Daoy (cell line): ENCODE results near the gene DMWD. TPM values are rescaled to one million over a fixed set of nuclear protein-coding genes. Genes with fewer than 3 reads are reported as not detected.

Experiments used
- DNase-seq: peaks from one replicate; pipeline ENCODE4 v3.0.0-alpha.2; 2015; ENCODE audit warnings: low read depth
- total RNA-seq: library from RNA; depleted of rRNA; stranded (reverse); fragments of >200 nt; shearing (Covaris generic); gene quantifications from 2 replicates; pipeline ENCODE4 v1.2.3, GENCODE V29; 2014

The DMWD gene
- total RNA-seq, 1 experiment from 2014 or later: 22.1 TPM

DNA sequence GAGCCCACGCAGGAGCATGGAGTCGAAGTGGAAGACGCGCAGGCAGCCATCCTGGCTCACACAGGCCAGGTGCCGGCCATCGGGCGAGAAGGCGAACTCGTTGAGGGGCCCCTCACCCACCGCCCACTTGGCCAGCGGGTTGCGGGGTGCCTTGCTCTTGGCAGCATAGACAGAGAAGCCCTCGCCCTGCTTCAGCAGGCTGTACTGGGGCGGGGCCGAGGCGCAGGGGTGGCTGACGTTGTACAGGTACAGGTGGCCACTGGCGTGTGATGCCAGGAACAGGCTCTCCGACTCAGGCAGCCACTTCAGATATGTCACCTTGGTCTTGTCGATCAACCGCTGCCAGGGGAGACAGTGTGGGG is 6.1 kb downstream of the DMWD start:
- peak; percentile 2 for DNase-seq

GRCh38 chr19:45785781-45786532 is 6.7 kb downstream of the DMWD start:
- DNase-seq: no peak

- no peak for DNase-seq
These were observed 7.5 kb downstream of the DMWD start for GRCh38 chr19:45785097-45785496.

GRCh38 chr19:45784096-45784495 is 8.5 kb downstream of the DMWD start:
- DNase-seq: no peak

DNA sequence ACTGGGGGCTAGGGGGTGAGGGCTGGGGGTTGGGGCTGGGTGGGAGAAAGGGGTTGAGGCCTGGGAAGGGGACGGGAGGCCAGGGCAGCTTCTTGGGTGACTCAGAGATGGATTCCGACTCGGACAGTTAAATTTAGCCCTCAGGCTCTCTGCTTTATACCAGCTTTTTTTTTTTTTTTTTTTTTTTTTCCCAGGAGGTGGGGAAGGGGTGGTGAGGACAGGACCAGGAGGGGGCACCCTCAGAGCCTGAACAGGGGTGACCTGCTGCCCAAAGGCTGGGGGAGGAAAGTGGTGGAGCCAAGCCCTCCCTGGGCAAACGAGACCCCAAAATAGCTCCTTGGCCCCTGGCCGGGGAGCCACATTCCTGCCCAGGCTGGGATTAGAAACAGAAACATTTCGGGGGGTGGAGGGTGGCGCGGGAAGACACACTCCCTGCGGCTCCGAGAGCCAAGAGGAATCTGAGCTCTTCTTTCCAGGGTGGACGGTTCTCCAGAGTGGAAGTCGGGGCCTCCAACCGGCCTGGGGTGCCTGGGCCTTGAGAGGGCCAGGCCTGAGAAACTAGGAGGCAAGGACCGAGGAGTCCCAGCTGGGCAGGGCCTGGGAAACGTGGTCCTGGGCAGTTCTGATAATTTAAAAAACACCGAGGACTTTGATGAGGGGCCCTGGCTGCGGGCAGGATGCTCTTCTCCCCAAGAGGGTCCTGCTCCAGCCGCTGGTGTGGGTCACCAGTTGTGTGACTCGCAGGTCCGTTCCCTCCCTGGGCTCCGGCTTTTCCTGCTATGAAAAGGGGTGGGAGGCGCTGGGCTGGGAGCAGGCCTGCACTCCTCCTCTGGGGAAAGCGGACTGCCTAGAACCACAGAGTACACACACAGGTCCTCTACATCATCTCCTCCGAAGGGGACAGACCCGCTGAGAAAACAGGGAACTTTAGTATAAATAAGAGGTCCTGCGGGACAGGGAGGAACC is 9.5 kb downstream of the DMWD start:
- peak; percentile 49 for DNase-seq

GRCh38 chr19:45782162-45782691 is 10.4 kb downstream of the DMWD start, which contains the start of gene DMPK:
Gene DMPK, minus strand, starts transcription at chr19:45782490. Its CDS starts 138 bp downstream, at chr19:45782352.
- no peak for DNase-seq

DNA sequence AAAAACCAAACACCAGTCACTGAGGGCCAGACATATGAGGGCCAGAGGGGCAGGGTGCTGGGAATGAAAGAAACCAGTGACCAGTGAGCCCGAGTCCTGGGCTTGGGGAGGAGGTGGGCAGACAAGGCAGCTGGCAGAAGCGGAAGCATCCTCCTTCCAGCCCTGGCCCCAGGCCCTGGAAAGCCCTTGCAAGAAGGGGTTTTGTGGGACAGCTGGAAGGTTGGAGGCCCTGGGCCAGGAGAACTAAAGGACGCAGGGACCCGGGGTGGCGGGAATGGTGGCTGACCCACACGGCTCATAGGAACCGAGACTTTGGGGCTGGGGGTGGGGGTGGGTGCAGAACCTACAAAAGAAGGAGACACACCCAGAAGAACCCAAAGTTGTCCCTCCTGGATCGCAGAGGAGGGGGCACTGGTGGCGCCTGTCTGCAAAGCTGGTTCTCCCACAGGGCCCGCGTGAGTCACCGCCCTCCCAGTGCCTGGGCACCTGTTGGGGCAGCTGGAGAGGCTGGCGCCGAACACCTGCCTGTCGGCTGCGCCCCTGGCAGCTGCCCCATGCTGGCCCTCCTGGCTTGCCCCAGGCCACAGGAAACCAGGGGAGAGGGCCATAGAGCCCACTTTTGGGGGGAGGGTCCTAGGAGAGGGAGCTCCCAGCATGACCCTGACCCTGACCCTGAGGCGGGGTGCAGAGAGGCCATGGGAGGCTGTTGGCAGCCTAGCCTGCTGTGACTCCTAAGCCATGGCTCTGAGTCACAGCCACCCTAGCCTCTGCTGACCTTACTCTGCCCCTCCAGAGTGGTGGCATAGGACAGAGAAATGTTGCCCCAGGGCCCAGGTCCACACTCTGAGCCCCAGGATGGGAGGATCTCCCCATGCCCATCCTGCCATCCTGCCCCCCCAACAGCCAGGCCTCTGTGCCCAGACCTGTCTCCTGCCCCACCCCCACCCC is 11.2 kb downstream of the DMWD start:
- no peak for DNase-seq

DNA sequence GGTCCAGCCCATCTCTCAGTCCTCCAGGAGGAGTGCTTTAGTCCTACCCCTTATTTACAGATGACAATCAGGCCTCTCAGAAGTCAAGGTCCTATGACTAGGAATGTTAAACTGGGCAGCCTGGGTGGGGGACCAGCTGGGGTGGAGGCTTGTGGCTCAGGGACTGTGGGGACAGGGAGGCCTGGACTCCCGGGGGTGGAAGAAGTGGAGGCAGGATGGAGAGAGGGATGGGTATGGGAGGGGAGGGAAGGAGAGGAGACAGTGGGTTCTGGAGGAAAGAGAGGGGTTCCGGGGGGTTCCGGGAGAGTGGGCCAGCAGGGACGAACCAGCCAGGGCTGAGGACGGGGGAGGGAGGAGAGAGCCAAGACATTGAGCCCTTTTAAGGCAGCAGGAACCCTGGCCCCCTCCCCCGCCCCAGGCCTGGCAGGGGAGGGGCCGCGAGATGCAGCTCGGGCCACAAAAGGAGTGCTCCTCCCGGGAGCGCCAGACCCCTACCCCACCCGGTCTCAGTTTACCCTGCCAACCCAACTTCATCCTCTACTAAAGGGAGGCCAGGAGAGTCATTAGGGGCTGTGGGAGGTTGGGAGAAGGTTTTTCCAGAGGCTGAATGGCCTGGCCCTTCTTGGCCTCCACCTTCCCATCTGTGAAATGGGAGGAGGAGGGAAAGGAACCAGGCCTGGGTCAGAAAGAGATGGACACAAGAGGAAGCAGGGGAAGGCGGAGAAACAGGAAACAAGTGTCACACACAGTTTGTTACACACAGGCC is 12.0 kb downstream of the DMWD start:
- DNase-seq: no peak

DNA sequence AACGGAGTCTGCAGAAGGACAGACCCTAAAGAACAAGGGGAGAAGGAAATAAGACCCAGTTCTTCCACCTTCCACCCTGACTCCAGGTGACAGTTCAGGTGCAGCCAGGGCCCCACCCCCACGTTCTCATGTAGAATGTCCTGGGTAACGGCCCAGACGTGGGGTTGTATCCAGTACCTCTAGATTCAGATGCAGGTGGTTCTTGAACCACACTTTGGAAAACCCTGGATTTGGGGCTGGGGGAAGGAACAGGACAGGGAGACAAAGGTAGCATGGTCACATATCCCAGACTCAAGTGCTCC is 12.5 kb downstream of the DMWD start:
- DNase-seq: no peak

DNA sequence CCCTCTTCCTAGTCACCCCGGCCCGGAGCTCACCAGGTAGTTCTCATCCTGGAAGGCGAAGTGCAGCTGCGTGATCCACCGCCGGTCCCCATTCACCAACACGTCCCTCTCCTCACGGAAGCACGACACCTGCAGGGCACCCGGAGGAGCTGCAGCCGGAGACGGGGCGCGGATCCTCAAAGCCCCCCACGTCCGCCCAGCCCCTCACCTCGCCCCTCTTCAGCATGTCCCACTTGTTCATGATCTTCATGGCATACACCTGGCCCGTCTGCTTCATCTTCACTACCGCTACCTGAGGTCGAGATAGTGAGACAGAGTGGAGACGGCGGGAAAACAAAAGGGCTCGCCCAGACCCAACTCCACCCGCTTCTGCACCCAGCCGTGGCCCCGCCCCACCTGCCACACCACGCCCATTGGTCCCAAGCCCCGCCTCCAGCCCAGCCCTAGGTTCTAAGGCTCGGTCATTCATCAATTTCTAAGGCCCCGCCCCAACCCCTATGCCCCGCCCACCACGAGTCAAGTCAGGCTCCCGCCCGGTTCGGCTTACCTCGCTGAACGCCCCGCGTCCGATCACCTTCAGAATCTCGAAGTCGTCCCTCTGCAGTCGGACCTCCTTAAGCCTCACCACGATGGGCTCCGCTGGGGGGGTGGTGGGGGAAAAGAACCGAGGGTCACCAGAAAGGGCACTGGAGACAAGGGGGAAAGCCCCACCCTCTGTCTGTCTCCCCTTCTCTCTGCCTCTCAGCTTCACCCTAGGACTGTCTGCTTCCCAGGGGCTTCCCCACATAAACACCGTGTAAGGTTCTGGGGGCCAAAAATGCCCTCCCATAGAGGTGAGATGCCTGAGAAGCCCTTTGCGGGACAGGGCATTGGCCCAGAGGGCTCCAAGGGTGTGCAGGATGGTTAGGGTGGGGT is 13.2 kb downstream of the DMWD start:
- peak; percentile 70 for DNase-seq

DNA sequence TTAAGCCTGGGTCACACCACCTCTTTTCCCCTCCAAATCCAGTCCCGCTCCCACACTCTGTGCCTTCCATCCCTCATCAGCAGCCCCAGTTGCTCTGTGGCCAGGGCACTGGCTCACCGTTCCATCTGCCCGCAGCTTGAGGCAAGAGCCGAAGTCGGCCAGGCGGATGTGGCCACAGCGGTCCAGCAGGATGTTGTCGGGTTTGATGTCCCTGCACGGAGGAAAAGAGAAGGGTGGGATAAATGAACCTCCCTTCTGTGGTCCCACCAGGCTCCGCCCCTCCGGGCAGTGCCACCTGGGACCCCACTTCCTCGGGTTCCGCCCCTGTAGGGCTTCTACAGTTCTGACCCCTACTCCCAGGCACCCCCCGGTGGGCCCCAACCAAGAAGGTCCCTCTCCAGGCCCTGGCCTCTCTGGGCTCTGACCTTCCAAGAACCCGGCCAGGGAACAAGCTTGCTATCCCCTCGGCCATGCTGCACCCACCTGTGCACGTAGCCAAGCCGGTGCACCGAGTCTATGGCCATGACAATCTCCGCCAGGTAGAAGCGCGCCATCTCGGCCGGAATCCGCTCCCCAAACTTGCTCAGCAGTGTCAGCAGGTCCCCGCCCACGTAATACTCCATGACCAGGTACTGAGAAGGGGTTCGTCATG is 14.5 kb downstream of the DMWD start:
- DNase-seq: no peak

GRCh38 chr19:45777395-45777961 is 15.2 kb downstream of the DMWD start:
- no peak for DNase-seq

DNA sequence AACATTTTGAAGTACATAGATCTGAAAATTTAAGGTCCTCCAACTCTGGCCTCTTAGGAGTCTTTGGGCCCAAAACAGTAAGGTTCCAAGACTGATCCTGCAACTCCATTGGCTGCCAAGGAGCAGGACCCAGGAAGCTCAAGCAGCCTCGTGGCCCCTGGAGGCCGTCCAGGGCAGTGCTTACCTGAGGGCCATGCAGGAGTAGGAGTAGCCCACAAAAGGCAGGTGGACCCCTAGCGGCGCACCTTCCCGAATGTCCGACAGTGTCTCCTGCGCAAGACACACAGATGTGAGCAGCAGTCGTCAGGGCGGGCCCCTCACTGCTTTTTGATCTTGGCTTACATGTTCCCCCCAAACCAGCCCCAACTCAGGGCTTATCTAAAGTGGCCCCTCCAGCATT is 17.9 kb downstream of the DMWD start:
- DNase-seq: no peak

DNA sequence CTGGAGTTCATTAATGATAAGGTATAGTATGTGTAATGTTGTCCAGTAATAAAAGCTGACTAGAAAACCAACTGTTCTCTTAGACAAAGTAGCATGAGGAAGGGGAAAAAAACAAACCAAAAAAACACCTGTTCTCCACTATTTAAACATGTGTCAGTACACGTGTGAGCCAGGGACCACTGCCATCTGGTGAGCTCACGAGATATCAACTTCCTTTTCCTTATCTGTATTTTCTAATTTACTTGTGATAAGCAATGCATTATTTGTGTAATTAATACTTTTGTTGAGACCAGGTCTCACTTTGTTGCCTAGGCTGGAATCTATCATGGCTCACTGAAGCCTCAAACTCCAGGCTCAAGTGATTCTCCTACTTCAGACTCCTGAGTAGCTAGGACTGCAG is 19.3 kb downstream of the DMWD start:
- DNase-seq: no peak

DNA sequence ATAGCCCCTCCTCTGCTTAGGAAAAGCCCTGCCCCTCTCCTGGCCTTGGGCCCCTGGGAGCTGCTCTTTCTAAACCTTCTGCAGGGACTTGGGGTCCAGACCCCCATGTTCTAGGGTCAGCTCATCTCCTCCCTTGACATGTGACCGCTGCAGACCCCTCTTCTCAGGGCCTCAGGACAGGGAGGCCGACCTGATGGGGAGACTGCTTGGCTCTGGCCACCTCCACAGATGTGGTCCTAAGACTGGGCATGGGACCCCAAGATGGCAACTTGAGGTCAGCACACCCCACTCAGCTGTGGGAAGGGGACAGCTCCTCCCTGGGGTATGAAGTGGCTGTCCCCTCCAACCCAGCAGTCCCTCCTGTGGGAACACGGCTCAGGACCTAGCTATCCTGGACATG is 19.7 kb downstream of the DMWD start:
- no peak for DNase-seq

- no peak for DNase-seq
These were observed 20.4 kb downstream of the DMWD start for GRCh38 chr19:45772130-45772840.

DNA sequence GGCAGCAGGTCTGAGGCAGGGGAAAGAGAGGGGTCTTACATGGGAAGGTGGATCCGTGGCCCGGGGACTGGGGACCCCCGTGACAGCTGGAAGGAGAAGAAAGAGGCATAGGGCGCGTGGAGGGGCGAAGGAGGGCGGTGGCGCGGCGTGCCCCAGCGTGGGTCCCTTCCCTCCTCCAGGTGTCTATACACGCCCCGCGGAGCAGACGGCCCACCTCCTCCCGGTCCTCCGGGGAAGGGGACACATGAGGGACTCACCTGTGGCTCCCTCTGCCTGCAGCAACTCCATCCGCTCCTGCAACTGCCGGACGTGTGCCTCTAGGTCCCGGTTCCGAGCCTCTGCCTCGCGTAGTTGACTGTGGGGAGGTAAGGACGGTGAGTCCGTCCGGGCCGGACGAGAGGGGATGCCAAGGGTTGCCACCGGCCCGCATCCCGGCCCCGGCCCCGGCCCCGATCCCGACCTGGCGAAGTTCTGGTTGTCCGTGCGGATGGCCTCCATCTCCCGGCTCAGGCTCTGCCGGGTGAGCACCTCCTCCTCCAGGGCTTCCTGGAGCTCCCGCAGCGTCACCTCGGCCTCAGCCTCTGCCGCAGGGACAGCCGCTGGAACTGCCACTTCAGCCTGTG is 21.2 kb downstream of the DMWD start:
- no peak for DNase-seq
